Fibroblast of mammary gland (primary cell): ENCODE results near the gene IQGAP2.

ENCODE experiments used
- DNase-seq: peaks from one replicate; pipeline ENCODE4 v3.0.0-alpha.2; 2010; ENCODE audit warnings: low read depth
- H3K4me3 ChIP-seq: 2 replicates; pipeline ENCODE4 v1.5.1; 2011; ENCODE audit warnings: low read depth, mild to moderate bottlenecking, low read length, moderate library complexity; ENCODE audit not compliant: control insufficient read depth
- CTCF ChIP-seq: conservative IDR thresholded peaks from 2 replicates; pipeline ENCODE4 v1.5.1; 2011; ENCODE audit warnings: low read depth, low read length, inconsistent platforms; ENCODE audit not compliant: control insufficient read depth, insufficient read depth

Gene IQGAP2

GRCh38 chr5:76476474-76477038 is 73.5 kb downstream of the IQGAP2 start:
- H3K4me3 ChIP-seq = no peak overlapping the region
- DNase-seq = no peak
- no peak for TF ChIP-seq CTCF

DNA sequence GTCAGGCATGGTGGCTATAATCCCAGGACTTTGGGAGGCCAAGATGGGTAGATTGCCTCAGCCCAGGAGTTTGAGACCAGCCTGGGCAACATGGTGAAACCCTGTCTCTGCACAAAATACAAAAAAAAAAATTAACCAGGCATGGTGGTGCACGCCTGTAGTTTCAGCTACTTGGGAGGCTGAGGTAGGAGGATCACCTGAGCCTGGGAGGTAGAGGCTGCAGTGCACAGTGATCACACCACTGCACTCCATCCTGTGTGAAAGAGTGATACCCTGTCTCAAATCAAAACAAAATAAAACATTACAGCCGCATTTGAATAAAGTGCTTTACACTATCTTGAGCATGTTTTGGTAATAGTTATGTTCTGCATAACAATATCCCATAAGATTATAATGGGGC is 74.0 kb downstream of the IQGAP2 start:
- no peak overlapping the region for H3K4me3 ChIP-seq
- no peak for TF ChIP-seq CTCF
- DNase-seq = no peak

- TF ChIP-seq CTCF = no peak
- no peak overlapping the region for H3K4me3 ChIP-seq
- DNase-seq = no peak
Measured at GRCh38 chr5:76477571-76477970, 74.5 kb downstream of the IQGAP2 start.

GRCh38 chr5:76479281-76479680 is 76.2 kb downstream of the IQGAP2 start:
- TF ChIP-seq CTCF = no peak
- H3K4me3 ChIP-seq = no peak overlapping the region
- DNase-seq = no peak

- TF ChIP-seq CTCF = no peak
- H3K4me3 ChIP-seq = no peak overlapping the region
- no peak for DNase-seq
Measured at GRCh38 chr5:76479973-76480667, 77.0 kb downstream of the IQGAP2 start.

GRCh38 chr5:76482984-76483383 is 79.9 kb downstream of the IQGAP2 start:
- no peak overlapping the region for H3K4me3 ChIP-seq
- no peak for TF ChIP-seq CTCF
- no peak for DNase-seq
